ENCODE results near the gene SEC14L1.

Gene SEC14L1

GRCh38 chr17:77127735-77128361 lies 12.9 kb upstream of the SEC14L1 start:
- Histone ChIP-seq H4K20me1 (ENCODE audit: insufficient read depth) (no peaks in the 10 kb centered on the region), H2AFZ (ENCODE audit: low read depth) (no peak overlapping the region), H3K36me3 (ENCODE audit: insufficient read depth) (no peaks in the 10 kb centered on the region), H3K27me3 (ENCODE audit: insufficient read depth, low read depth) (no peaks in the 10 kb centered on the region), H3K4me2 (no peak overlapping the region), H3K79me2 (ENCODE audit: insufficient read depth, low read depth) (no peaks in the 10 kb centered on the region), H3K27ac (no peak overlapping the region), H3K9ac (no peak overlapping the region), H3K4me3 (IDR thresholded peaks at IDR 0.05; ENCODE audit: insufficient read depth, low read depth, low read length) (no peak overlapping the region), H3K4me1 (ENCODE audit: low read depth, poor library complexity, severe bottlenecking) (no peaks in the 10 kb centered on the region)
- TF ChIP-seq CTCF (conservative IDR thresholded peaks at IDR 0.05; ENCODE audit: low read depth, low read length), result no peak

GRCh38 chr17:77128896-77129567 lies 11.7 kb upstream of the SEC14L1 start:
- Histone ChIP-seq H3K4me2 (no peak overlapping the region), H3K27me3 (ENCODE audit: insufficient read depth, low read depth) (no peaks in the 10 kb centered on the region), H3K4me3 (IDR thresholded peaks at IDR 0.05; ENCODE audit: insufficient read depth, low read depth, low read length) (no peak overlapping the region), H4K20me1 (ENCODE audit: insufficient read depth) (no peaks in the 10 kb centered on the region), H3K79me2 (ENCODE audit: insufficient read depth, low read depth) (no peaks in the 10 kb centered on the region), H2AFZ (ENCODE audit: low read depth) (no peak overlapping the region), H3K9ac (no peak overlapping the region), H3K27ac (no peak overlapping the region), H3K36me3 (ENCODE audit: insufficient read depth) (no peaks in the 10 kb centered on the region), H3K4me1 (ENCODE audit: low read depth, poor library complexity, severe bottlenecking) (no peaks in the 10 kb centered on the region)
- no peak for TF ChIP-seq CTCF (conservative IDR thresholded peaks at IDR 0.05; ENCODE audit: low read depth, low read length)

- Histone ChIP-seq H3K27me3 (ENCODE audit: insufficient read depth, low read depth) (no peaks in the 10 kb centered on the region), H3K4me3 (IDR thresholded peaks at IDR 0.05; ENCODE audit: insufficient read depth, low read depth, low read length) (no peak overlapping the region), H4K20me1 (ENCODE audit: insufficient read depth) (no peaks in the 10 kb centered on the region), H3K4me2 (no peak overlapping the region), H3K27ac (no peak overlapping the region), H3K36me3 (ENCODE audit: insufficient read depth) (no peaks in the 10 kb centered on the region), H3K79me2 (ENCODE audit: insufficient read depth, low read depth) (no peaks in the 10 kb centered on the region), H3K9ac (no peak overlapping the region), H2AFZ (ENCODE audit: low read depth) (no peak overlapping the region), H3K4me1 (ENCODE audit: low read depth, poor library complexity, severe bottlenecking) (peaks cover under 1% of the 10 kb centered on the region)
- no peak for TF ChIP-seq CTCF (conservative IDR thresholded peaks at IDR 0.05; ENCODE audit: low read depth, low read length)
These were observed 11.0 kb upstream of the SEC14L1 start for GRCh38 chr17:77129568-77130301.

GRCh38 chr17:77130525-77130924 lies 10.2 kb upstream of the SEC14L1 start:
- Histone ChIP-seq H3K4me1 (ENCODE audit: low read depth, poor library complexity, severe bottlenecking) (peaks cover 9% of the 10 kb centered on the region), H2AFZ (ENCODE audit: low read depth) (no peak overlapping the region), H3K4me3 (IDR thresholded peaks at IDR 0.05; ENCODE audit: insufficient read depth, low read depth, low read length) (no peak overlapping the region), H3K9ac (no peak overlapping the region), H3K79me2 (ENCODE audit: insufficient read depth, low read depth) (no peaks in the 10 kb centered on the region), H3K4me2 (no peak overlapping the region), H4K20me1 (ENCODE audit: insufficient read depth) (no peaks in the 10 kb centered on the region), H3K36me3 (ENCODE audit: insufficient read depth) (no peaks in the 10 kb centered on the region), H3K27ac (no peak overlapping the region), H3K27me3 (ENCODE audit: insufficient read depth, low read depth) (no peaks in the 10 kb centered on the region)
- no peak for TF ChIP-seq CTCF (conservative IDR thresholded peaks at IDR 0.05; ENCODE audit: low read depth, low read length)
